Measurements from ENCODE around the gene ZBTB45.
"Not testable (repeated sequence)": the region's sequence is repeated elsewhere in the genome, so short reads cannot be mapped to it uniquely, and the experiment has no call there.

Gene ZBTB45

DNA sequence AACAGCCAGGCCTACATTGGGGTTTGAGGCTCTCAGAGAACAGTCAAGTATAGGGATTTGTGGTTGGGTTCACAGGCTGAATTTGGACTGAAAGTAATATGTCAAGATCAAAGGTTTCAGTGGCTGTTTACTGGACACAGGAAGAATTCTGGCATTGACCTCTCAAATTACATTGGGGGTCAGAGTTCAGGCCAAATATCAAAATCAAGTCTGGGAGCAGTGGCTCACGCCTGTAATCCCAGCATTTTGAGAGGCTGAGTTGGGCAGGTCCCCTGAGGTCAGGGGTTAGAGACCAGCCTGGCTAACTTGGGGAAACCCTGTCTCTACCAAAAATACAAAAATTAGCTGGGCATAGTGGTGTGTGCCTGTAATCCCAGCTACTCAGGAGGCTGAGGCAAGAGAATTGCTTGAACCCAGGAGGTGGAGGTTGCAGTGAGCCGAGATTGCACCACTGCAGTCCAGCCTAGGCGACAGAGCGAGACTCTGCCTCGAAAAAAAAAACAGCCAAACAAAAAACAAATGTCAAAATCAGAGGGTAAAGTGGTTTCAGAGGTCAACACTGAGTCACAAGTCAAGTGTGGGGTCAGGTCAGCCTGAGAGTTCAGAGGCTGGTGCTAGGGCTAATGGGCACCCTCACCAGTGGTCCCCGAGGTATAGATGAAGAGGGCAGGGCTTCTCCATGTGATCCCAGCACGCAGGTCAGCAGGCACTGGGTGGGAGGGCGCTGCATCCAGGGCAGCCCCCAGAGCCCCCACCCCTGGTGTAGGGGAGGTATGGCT lies 9.3 kb downstream of the ZBTB45 start:
- DNase-seq (ENCODE audit: low spot score) (no peak), FAIRE-seq (no peak)

DNA sequence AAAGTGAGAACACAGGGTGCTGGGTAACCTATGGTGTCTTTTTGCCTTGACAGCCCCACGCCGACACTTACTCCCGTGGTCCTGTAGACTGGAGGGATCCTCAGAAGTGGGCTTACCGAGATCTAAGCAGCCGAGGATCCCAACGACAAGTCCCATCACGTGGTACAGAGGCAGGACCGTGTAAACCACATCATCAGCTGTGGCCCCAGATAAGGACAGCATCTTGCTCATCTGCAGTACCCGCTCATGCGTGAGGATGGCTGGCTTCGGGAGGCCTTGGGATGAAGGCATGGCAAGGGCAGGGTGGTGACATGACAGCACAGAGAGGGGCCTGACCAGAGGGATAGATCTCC lies 9.9 kb downstream of the ZBTB45 start:
- DNase-seq (ENCODE audit: low spot score) (no peak), FAIRE-seq (no peak)

DNA sequence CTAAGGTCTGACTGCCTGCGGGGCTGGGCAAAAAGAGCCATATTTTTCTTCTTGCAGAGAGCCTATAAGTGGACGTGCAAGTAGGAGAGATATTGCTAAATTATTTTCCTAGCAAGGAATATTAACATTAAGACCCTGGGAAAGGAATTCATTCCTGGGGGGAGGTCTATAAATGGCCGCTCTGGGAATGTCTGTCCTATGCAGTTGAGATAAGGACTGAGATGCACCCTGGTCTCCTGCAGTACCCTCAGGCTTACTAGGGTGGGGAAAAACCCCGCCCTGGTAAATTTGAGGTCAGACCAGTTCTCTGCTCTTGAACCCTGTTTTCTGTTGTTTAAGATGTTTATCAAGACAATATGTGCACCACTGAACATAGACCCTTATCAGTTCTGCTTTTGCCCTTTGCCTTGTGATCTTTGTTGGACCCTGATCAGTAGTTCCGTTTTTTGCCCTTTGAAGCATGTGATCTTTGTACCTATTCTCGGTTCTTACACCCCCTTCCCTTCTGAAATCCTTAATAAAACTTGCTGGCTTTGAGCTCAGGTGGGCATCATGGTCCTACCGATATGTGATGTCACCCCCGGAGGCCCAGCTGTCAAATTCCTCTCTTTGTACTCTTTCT lies 11.9 kb downstream of the ZBTB45 start:
- FAIRE-seq; DNase-seq (ENCODE audit: low spot score): not testable (repeated sequence)

DNA sequence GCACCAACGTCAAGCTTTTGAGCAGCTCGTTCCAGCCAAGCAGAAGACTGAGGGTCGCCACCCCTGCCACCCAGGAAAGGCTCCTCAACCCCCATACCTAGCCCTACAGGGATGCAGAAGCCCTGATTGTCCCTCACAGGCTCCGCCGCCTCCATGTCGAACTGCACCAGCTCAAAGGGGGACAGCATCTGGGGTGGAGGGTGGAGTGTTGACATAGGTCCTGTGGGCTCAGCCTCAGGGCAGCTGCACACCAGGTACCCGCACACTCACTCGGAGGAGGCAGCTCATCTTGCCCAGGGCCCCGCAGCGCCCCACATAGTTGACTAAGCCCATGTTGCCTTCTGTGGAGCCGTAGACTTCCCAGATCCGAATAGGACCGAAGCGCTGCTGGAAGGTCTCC lies 19.4 kb downstream of the ZBTB45 start:
- FAIRE-seq (no peak), DNase-seq (ENCODE audit: low spot score) (no peak)

DNA sequence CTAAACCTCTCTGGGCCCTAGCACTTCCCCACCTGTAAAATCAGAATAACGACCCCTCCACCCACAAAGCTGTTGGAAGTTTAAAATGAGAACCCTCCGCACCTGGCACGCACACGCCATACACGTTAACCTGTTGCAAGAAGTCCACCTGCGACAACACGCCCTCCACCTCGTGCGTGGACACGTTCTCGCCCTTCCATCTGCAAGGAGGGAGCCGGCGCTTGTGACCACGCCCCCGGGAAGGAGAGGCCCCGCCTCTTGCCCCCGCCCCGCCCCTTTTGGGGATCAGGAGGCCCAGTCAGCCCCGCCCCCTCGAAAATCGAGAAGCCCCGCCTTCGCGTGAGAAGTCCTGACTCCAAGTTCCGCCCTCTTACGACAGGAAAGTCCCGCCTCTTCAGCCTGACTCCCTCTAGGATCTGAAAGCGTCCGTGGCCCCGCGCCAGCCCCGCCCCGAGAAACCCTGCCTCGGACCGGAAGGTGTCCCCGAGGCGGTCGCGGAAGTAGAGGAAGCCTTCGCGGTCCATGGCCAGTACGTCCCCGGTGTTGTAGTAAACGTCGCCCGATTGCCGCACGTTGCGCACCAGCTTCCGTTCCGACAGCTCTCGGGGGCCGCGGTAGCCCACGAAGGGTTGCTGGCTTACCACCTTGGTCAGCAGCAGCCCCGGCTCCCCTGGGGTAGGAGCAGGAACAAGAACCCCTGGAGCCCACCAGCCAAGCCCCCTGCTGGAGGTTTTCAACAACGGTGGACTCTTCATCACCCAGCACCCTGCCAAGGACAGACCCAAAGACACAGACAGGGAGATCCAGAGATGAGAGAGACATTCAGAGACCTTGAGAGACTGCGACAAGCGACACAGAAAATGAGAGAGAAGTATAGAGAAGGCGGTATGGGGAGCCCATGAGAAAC lies 20.3 kb downstream of the ZBTB45 start:
- DNase-seq (ENCODE audit: low spot score) = peak; percentile 93
- no peak for FAIRE-seq

GRCh38 chr19:58498316-58499020 lies 21.1 kb downstream of the ZBTB45 start:
- DNase-seq (ENCODE audit: low spot score) (no peak), FAIRE-seq (no peak)

DNA sequence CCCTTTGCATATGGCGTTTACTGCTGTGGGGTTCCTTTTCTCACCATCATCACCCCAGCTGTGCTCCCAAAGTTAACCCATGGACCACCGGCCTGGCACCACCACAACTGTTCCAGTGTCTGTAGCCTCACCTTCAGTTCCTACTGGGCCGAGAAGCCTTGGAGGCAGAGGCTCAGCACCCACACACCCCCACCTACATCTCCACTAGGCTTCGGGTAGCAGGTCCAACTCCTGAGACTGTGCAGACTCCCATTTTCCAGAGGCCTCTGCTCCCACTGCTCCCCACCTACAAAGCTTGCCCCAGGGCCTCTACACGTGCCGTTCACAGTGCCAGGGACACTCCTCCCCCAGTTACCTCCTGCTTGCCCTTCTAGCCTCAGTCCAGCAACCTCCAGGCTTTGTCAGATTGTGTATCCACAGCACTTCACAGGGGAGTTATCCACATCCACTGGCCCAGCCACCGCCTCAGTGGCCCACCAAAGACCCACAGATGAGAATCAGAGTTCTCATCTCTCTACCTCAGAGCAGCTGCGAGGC lies 21.9 kb downstream of the ZBTB45 start:
- DNase-seq (ENCODE audit: low spot score) (no peak), FAIRE-seq (no peak)

DNA sequence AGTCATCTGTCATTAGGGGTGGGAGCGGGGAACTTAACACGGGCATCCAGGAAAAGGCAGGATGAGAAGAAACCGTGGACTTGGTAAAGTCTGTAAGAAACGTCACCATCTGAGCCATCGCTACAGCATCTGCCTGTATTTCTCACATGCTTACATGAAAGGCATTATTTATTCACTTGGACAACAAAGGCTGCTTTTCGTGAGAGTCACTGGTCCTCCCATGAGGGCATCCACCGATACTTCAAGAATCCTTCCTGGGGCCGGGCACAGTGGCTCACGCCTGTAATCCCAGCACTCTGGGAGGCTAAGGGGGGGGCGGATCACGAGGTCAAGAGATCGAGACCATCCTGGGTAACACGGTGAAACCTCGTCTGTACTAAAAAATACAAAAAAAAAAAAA lies 27.3 kb downstream of the ZBTB45 start:
- FAIRE-seq (no peak), DNase-seq (ENCODE audit: low spot score) (no peak)

- DNase-seq (ENCODE audit: low spot score) = no peak
- FAIRE-seq = no peak
Observed at GRCh38 chr19:58491393-58491792, 28.2 kb downstream of the ZBTB45 start.

- DNase-seq (ENCODE audit: low spot score); FAIRE-seq: not testable (repeated sequence)
Observed at GRCh38 chr19:58484349-58484748, 35.3 kb downstream of the ZBTB45 start.

DNA sequence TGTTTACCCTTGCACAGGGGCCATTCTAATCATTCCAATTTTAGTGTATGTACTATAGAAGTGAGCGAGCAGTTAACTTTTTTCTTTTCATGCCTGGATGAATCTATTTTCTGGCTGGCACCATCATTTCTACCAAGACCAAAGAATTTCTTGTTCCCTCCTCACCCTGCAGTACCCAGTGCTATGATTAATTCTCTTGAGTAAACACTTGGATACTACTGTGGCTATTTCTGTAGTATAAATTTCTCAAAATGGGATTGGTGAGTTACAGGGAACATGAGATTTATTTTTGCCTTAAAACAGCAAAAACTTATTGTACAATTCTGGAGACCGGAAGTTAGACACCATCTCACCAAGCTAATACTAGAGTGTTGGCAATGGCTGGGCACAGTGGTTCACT lies 35.8 kb downstream of the ZBTB45 start:
- no peak for DNase-seq (ENCODE audit: low spot score)
- no peak for FAIRE-seq

DNA sequence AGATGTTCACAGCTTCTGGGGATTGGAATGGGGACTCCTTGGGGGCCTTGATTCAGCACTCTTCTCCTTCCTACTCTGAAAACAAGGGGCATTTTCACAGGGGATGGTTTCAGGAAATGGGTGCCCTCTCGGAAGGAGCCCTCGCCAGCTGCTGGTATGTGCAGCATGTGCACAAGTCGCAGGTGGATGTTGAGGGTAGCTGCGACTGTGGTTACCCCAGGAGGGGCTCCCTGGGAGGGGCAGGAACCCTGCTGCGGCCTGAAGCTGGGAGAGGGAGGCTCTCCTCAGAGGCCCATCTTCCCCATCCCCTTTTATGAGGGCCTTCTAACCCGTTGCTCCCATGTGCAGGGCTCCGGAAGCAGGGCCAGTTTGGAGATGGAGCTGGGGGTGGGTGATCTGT lies 37.2 kb downstream of the ZBTB45 start:
- DNase-seq (ENCODE audit: low spot score) (no peak), FAIRE-seq (no peak)

DNA sequence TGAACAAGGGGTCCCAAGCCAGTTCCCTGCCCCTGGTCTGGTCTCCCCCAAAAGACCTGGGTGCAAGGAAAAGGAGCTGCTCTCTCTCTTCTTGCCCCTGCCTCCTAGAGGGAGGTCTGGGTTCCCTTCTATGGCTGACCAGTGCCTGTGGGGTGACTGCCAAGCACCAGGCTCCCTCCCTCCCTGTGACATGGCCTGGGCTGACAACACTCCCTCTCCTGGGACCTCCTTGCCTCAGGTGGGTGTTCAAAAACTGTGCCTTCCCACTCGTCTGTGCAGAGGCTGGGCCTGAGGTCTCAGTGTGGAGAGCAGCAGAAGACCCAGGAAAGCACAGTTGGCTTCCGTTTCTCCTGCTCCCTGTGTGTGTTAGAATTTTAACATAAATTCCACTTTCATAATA lies 38.8 kb downstream of the ZBTB45 start:
- DNase-seq (ENCODE audit: low spot score) (no peak), FAIRE-seq (no peak)

DNA sequence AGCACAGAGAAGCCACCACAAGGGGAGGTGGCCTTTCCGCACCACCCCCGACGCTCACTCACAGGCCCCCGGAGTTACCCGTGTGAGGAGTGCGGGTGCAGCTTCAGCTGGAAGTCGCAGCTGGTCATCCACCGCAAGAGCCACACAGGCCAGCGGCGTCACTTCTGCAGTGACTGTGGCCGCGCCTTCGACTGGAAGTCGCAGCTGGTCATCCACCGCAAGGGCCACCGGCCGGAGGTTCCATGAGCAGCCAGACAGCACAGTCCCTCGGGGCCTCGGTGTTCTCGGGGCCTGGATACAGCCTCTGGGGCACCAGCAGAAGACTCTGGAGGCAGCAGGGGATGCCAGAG lies 39.2 kb downstream of the ZBTB45 start:
- no peak for FAIRE-seq
- no peak for DNase-seq (ENCODE audit: low spot score)

DNA sequence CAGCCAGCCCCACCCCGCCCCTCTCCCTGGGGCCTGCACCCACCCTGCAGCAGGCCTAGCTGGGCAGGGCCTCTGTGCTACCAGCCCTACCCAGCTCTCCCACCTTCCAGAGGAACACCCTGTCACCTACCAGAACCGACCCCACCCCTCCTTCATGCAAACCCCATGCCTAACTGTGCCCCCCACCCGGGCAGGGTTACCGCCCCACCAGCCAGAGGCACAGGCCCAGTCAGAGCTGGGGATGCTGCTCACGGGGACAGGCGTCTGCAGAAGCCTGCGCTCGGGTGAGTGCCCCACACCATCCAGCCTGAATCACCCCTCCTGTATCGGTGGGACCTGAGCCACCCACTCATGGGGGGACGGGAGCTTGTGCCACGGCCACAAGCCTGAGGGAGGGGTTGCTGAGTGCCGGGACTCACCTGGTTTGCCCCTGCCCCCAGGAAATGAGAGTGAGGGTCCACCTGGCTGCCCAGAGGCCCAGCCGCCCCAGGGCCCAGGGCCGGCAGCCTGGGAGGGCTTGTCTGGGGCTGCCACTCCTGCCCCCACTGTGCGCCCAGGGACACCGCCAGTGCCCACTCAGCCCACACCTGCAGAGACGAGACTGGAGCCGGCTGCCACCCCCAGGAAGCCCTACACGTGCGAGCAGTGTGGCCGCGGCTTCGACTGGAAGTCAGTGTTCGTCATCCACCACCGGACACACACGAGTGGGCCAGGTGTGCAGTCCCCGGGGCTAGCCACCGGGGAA lies 39.7 kb downstream of the ZBTB45 start:
- no peak for FAIRE-seq
- no peak for DNase-seq (ENCODE audit: low spot score)

GRCh38 chr19:58479303-58479702 lies 40.3 kb downstream of the ZBTB45 start:
- no peak for DNase-seq (ENCODE audit: low spot score)
- FAIRE-seq = no peak

DNA sequence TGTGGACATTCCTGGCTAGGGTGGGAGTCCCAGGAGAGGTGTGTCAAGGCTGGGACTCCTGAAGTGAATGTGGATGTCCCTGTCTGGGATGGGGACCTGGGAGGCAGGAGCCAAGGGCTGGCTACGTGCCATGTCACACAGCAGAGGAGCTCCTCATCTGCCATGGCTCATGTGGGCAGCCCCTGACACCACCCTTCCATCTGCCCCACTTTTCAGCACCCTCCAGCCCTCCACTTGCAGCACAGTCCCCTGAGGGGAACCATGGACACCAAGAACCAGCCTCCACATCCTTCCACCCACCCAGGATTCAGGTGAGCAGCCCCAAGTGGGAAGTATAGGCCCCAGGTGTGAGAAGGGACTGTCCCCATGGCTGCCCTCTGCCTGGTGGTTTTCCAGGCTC lies 41.7 kb downstream of the ZBTB45 start:
- DNase-seq (ENCODE audit: low spot score) (no peak), FAIRE-seq (no peak)

DNA sequence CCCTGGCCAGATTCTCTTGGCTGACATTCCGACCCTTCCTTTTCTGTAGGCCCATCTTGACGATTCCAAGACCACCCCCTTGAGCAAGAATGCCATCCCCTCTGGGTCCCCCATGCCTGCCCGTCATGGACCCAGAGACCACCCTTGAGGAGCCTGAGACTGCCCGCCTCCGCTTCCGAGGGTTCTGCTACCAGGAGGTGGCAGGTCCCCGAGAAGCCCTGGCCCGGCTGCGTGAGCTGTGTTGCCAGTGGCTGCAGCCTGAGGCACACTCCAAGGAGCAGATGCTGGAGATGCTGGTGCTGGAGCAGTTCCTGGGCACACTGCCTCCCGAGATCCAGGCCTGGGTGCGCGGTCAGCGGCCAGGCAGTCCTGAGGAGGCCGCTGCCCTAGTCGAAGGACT lies 42.5 kb downstream of the ZBTB45 start:
- no peak for FAIRE-seq

GRCh38 chr19:58476498-58477015 lies 43.1 kb downstream of the ZBTB45 start:
- FAIRE-seq = no peak

More for the DNA sequence above, 42.5 kb downstream of the ZBTB45 start:
- DNase-seq (ENCODE audit: low spot score) = no peak

DNA sequence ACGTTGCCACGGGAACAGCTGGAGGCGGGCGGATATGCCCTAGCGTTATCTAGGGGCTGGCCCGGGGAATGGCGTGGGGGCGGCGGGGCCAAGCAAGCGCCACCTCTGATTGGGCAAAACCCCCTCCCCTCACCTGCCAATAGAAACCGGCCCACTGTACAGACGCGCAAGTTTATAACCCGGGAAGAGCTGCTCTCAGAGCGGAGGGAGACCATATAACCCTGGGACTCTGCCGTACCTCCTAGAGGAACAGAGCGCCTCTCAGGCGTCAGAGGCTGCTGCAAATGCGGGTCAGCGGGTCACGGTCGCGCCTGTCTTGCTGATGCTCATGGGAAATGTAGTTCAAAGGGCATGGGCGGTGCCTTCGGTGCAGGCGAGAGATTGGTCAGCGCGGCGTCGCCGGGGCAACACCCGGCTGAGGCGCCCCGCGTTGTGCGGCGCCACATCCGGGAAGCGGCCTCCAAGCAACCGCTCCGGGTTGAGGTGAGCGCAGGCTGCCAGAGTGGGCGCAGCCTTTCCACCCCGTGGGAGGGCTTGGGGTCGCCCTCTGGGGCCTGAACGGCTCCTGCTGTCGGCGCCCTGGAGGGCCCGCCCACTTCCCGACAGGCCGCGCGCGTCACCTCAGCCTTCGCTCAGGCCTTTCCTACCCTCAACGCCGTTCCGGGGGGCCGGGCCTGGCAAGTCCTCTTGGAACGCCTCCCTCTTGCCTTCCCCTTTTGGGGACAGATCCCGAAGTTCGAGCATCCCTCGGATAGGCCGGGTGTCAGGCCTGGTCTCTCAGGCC lies 43.7 kb downstream of the ZBTB45 start, which contains the start of gene ZNF446:
TSS of gene ZNF446 (plus strand) at position 639 of the 784 bp plus-strand sequence. CDS start 867 bp downstream, outside the sequence.
- FAIRE-seq (peak; percentile 37), DNase-seq (ENCODE audit: low spot score) (peak; percentile 91)

More at GRCh38 chr19:58476498-58477015, 43.1 kb downstream of the ZBTB45 start:
- DNase-seq (ENCODE audit: low spot score) = no peak

Data from urothelium cell line (cell line).